ENCODE results near the gene ITPKA. TPM values are rescaled to one million over a fixed set of nuclear protein-coding genes. Genes with fewer than 3 reads are reported as not detected.
A peak's percentile ranks its signal among the peaks of the same experiment; 100 is the strongest.

The ITPKA gene
- total and polyA plus RNA-seq, 2 experiments from 2014 or later, result 0.14 to 0.43 TPM

DNA sequence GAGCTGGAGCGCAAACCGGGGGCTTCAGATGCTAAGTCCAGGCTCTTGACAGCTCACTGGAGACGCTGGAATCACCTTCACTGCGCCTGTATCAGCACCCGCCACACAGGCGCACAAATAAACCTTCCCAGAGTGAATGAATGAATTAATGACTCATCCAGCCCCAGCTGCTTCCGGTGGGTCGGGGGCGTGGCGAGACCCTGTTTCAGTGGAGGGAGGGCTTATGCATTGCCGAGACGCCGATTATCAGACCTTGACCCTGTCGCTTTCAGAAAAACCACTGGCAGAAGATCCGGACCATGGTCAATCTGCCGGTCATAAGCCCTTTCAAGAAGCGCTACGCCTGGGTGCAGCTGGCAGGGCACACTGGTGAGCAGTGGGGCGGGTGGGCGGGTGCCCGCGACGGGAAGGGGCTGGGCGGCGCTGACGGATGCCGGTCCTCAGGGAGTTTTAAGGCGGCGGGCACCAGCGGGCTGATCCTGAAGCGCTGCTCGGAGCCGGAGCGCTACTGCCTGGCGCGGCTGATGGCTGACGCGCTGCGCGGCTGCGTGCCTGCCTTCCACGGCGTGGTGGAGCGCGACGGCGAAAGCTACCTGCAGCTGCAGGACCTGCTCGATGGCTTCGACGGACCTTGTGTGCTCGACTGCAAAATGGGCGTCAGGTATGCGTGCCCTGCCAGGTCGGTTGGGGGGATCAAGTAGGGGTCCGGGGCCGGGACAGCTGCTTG lies 7.7 kb downstream of the ITPKA start:
- TF ChIP-seq EZH2 (IDR thresholded peaks at IDR 0.05; ENCODE audit: insufficient read depth, poor library complexity, severe bottlenecking) (no peak), EZH2phosphoT487 (IDR thresholded peaks at IDR 0.05; ENCODE audit: insufficient read depth, low read depth) (no peak)
- no peak overlapping the region for H2AFZ ChIP-seq
- peak; percentile 61 for DNase-seq
- peak overlapping the region; percentile 53 for H3K4me2 ChIP-seq (ENCODE audit: unreplicated experiment)
- H3K4me1 ChIP-seq (ENCODE audit: insufficient read depth), result peaks cover 3% of the 10 kb centered on the region; the same call in 1 of the 2 replicates
- H3K36me3 ChIP-seq (ENCODE audit: low read depth), result no peaks in the 10 kb centered on the region
- no peaks in the 10 kb centered on the region for H3F3A ChIP-seq (ENCODE audit: insufficient read depth)
- H3K9me2 ChIP-seq (ENCODE audit: insufficient read depth), result no peaks in the 10 kb centered on the region
- H3K9me3 ChIP-seq (ENCODE audit: low read depth), result no peaks in the 10 kb centered on the region
- no peaks in the 10 kb centered on the region for H3K79me2 ChIP-seq (ENCODE audit: insufficient read depth)
- peak overlapping the region; percentile 48 for H3K4me3 ChIP-seq
- H3K9ac ChIP-seq, result no peak overlapping the region
- WGBS, 2 experiments (ENCODE audit: low coverage in 1 of 2, low lambda C conversion rate in 2 of 2, missing lambda C conversion rate in 2 of 2), result 7 to 12% methylated on average over 40 to 53 of the region's 56 CpGs
- in situ Hi-C loops (cut with MboI), result no loop called here
- no peak overlapping the region for H3K27ac ChIP-seq
- peaks cover 34% of the 10 kb centered on the region for H3K27me3 ChIP-seq (replicated peaks; ENCODE audit: insufficient read depth)
- no peaks in the 10 kb centered on the region for H4K20me1 ChIP-seq (ENCODE audit: insufficient read depth)

DNA sequence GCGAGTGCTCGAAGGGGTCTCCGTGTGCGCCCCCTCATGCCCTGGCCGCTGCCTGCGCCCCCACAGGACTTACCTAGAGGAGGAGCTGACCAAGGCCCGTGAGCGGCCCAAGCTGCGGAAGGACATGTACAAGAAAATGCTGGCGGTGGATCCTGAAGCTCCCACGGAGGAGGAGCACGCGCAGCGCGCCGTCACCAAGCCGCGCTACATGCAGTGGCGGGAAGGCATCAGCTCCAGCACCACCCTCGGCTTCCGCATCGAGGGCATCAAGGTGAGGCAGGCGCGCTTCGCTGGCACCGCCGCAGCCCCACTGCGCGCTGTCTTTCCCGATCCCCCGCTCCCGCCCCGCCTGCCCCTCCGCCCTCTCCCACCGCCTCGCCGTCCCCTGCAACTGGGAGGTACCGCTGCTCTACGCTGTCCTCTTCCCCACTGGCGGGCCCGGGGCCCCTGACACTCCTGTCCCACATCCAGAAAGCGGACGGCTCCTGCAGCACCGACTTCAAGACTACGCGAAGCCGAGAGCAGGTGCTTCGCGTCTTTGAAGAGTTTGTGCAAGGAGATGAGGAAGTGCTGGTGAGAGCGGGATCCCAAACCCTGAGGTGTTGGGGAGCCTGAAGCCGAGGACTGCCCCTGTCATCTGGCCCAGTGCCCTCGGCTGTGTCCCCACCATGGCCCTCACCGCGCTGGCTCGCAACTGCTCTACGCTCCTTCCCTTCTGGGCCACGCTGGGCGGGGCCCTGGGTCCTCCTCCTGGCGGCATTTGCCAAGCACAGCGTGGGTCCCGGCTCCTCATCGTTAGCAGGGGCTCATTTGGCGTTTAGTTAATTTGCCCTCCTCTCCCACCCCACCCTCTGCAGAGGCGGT lies 8.5 kb downstream of the ITPKA start:
- Histone ChIP-seq H3K27me3 (replicated peaks; ENCODE audit: insufficient read depth) (peaks cover 34% of the 10 kb centered on the region), H4K20me1 (ENCODE audit: insufficient read depth) (no peaks in the 10 kb centered on the region), H3K9ac (no peak overlapping the region), H3K4me1 (ENCODE audit: insufficient read depth) (peaks cover 3% of the 10 kb centered on the region; the same call in 1 of the 2 replicates), H3K79me2 (ENCODE audit: insufficient read depth) (no peaks in the 10 kb centered on the region), H3K36me3 (ENCODE audit: low read depth) (no peaks in the 10 kb centered on the region), H3K4me3 (peak overlapping the region; percentile 48), H3K4me2 (ENCODE audit: unreplicated experiment) (peak overlapping the region; percentile 53), H3K9me3 (ENCODE audit: low read depth) (no peaks in the 10 kb centered on the region), H3F3A (ENCODE audit: insufficient read depth) (no peaks in the 10 kb centered on the region), H3K27ac (no peak overlapping the region), H3K9me2 (ENCODE audit: insufficient read depth) (no peaks in the 10 kb centered on the region), H2AFZ (no peak overlapping the region)
- peak; percentile 38 for DNase-seq
- TF ChIP-seq EZH2phosphoT487 (IDR thresholded peaks at IDR 0.05; ENCODE audit: insufficient read depth, low read depth) (peak; percentile 56; the same call in 1 of the 2 replicates), EZH2 (IDR thresholded peaks at IDR 0.05; ENCODE audit: insufficient read depth, poor library complexity, severe bottlenecking) (no peak)
- in situ Hi-C loops (cut with MboI), result no loop called here
- 7% methylated on average over 45 to 50 of the region's 64 CpGs for WGBS, 2 experiments (ENCODE audit: low coverage in 1 of 2, low lambda C conversion rate in 2 of 2, missing lambda C conversion rate in 2 of 2)

DNA sequence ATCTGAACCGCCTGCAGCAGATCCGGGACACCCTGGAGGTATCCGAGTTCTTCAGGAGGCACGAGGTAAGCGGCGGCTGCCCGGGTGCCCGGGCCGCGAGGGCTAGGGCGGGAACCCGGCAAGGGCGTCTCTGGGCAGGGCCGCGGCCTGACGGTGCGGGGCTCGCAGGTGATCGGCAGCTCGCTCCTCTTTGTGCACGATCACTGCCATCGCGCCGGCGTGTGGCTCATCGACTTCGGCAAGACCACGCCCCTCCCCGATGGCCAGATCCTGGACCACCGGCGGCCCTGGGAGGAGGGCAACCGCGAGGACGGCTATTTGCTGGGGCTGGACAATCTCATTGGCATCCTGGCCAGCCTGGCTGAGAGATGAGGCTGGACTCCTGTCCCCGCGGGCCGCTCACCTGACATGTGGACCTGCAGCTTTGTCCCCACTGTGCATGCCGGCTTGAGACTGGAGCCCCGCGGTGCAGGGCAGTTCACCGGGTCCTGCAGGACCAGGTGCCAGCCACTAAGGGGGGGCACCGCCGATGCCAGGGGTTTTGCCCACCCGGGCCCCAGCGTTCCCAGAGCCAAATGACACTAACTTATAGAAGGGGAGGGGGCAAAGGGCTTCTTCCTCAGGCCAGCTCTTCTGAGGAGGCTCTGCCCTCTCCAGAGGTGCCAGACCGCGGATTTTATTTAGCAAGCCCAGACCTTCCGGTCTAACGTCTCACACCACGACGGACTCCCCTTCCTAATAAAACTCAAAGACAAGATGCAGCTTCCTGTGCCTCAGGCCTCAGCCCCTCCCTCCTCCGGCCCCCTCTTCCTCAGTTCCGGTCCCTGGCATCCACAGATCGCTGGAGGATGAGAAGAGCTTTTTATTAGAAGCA lies 9.4 kb downstream of the ITPKA start:
- 20 to 23% methylated on average over 45 to 53 of the region's 54 CpGs for WGBS, 2 experiments (ENCODE audit: low coverage in 1 of 2, low lambda C conversion rate in 2 of 2, missing lambda C conversion rate in 2 of 2)
- Histone ChIP-seq H3K9ac (no peak overlapping the region), H3K4me3 (no peak overlapping the region), H3K27ac (no peak overlapping the region), H3K4me2 (ENCODE audit: unreplicated experiment) (no peak overlapping the region), H4K20me1 (ENCODE audit: insufficient read depth) (no peaks in the 10 kb centered on the region), H3K9me3 (ENCODE audit: low read depth) (no peaks in the 10 kb centered on the region), H2AFZ (no peak overlapping the region), H3K9me2 (ENCODE audit: insufficient read depth) (no peaks in the 10 kb centered on the region), H3F3A (ENCODE audit: insufficient read depth) (no peaks in the 10 kb centered on the region), H3K79me2 (ENCODE audit: insufficient read depth) (no peaks in the 10 kb centered on the region), H3K4me1 (ENCODE audit: insufficient read depth) (peaks cover 3% of the 10 kb centered on the region; the same call in 1 of the 2 replicates), H3K36me3 (ENCODE audit: low read depth) (no peaks in the 10 kb centered on the region), H3K27me3 (replicated peaks; ENCODE audit: insufficient read depth) (peaks cover 34% of the 10 kb centered on the region)
- TF ChIP-seq EZH2 (IDR thresholded peaks at IDR 0.05; ENCODE audit: insufficient read depth, poor library complexity, severe bottlenecking), result no peak
- TF ChIP-seq EZH2phosphoT487 (IDR thresholded peaks at IDR 0.05; ENCODE audit: insufficient read depth, low read depth), result 0 out of 2 replicates have a peak, but pooled peaks have one; percentile 4
- peak; percentile 13 for DNase-seq
- in situ Hi-C loops (cut with MboI), result no loop called here

DNA sequence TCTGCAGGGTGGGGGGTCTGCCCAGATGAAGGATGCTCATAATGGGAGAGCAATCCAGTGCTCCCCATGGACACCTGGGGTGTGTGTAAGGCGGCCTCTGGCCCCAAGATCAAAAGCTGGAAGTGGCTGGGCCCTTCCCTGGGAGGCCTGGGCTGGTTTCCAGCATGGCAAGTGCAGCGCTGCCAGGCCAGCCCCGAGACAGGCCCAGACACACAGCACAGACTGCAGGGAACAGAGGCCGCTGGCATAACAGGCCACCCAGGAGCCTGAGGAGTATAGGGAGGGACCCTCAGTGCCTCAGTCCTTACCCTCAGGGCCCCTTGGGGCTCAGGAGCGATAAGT lies 10.0 kb downstream of the ITPKA start:
- TF ChIP-seq EZH2phosphoT487 (IDR thresholded peaks at IDR 0.05; ENCODE audit: insufficient read depth, low read depth) (no peak), EZH2 (IDR thresholded peaks at IDR 0.05; ENCODE audit: insufficient read depth, poor library complexity, severe bottlenecking) (no peak)
- H4K20me1 ChIP-seq (ENCODE audit: insufficient read depth), result no peaks in the 10 kb centered on the region
- peaks cover 34% of the 10 kb centered on the region for H3K27me3 ChIP-seq (replicated peaks; ENCODE audit: insufficient read depth)
- no peak overlapping the region for H3K4me3 ChIP-seq
- H3K9ac ChIP-seq, result no peak overlapping the region
- in situ Hi-C loops (cut with MboI), result no loop called here
- H3K79me2 ChIP-seq (ENCODE audit: insufficient read depth), result no peaks in the 10 kb centered on the region
- H3K9me2 ChIP-seq (ENCODE audit: insufficient read depth), result no peaks in the 10 kb centered on the region
- H2AFZ ChIP-seq, result no peak overlapping the region
- DNase-seq, result no peak
- H3K4me2 ChIP-seq (ENCODE audit: unreplicated experiment), result no peak overlapping the region
- H3K36me3 ChIP-seq (ENCODE audit: low read depth), result no peaks in the 10 kb centered on the region
- 93 to 97% methylated on average over 5 of the region's 5 CpGs for WGBS, 2 experiments (ENCODE audit: low coverage in 1 of 2, low lambda C conversion rate in 2 of 2, missing lambda C conversion rate in 2 of 2)
- no peak overlapping the region for H3K27ac ChIP-seq
- H3F3A ChIP-seq (ENCODE audit: insufficient read depth), result no peaks in the 10 kb centered on the region
- peaks cover 3% of the 10 kb centered on the region; the same call in 1 of the 2 replicates for H3K4me1 ChIP-seq (ENCODE audit: insufficient read depth)
- H3K9me3 ChIP-seq (ENCODE audit: low read depth), result no peaks in the 10 kb centered on the region
